DND-41 (cell line): ENCODE results near the gene ARPC4.

Source experiments
- EZH2 ChIP-seq: IDR thresholded peaks from 3 replicates; pipeline ENCODE4 v1.6.1; 2012; ENCODE audit warnings: borderline replicate concordance, low read depth, mild to moderate bottlenecking, moderate library complexity, low read length, inconsistent platforms; ENCODE audit not compliant: severe bottlenecking
- TF ChIP-seq, protein P1 (sequence below): IDR thresholded peaks from 2 replicates; pipeline ENCODE4 v1.5.1; 2012; ENCODE audit warnings: borderline replicate concordance, low read length, moderate library complexity, mild to moderate bottlenecking; ENCODE audit not compliant: poor library complexity, severe bottlenecking; ENCODE audit errors: extremely low read depth

DNA sequence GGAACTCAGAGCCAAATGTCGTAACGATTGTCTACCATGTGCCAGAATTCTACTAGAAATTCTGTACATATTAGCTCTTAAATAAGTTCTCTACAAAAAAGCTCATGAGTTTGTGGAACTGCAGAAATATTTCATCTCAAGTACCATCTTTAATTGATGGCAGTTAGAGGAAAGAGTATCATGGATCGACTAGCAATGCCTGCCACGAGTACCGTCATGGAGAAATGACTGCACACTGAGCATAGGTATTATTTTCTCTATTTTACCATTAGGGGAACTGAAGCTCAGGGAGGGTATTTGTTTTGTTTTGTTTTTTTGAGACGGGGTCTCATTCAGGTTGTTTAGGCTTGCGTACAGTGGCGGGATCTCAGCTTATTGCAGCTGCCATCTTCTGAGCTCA, 48.1 kb downstream of the ARPC4 start:
- TF ChIP-seq, protein P1, sequence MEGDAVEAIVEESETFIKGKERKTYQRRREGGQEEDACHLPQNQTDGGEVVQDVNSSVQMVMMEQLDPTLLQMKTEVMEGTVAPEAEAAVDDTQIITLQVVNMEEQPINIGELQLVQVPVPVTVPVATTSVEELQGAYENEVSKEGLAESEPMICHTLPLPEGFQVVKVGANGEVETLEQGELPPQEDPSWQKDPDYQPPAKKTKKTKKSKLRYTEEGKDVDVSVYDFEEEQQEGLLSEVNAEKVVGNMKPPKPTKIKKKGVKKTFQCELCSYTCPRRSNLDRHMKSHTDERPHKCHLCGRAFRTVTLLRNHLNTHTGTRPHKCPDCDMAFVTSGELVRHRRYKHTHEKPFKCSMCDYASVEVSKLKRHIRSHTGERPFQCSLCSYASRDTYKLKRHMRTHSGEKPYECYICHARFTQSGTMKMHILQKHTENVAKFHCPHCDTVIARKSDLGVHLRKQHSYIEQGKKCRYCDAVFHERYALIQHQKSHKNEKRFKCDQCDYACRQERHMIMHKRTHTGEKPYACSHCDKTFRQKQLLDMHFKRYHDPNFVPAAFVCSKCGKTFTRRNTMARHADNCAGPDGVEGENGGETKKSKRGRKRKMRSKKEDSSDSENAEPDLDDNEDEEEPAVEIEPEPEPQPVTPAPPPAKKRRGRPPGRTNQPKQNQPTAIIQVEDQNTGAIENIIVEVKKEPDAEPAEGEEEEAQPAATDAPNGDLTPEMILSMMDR, result no peak
- no peak for TF ChIP-seq EZH2
